AG09309 (cell line): Measurements from ENCODE around the gene BCOR.
A peak's percentile ranks its signal among the peaks of the same experiment; 100 is the strongest.

Source experiments
- DNase-seq: peaks from one replicate; pipeline ENCODE4 v3.0.0-alpha.2; 2010; ENCODE audit warnings: low read depth
- H3K4me3 ChIP-seq: 2 replicates; pipeline ENCODE4 v1.5.1; 2011; ENCODE audit warnings: mild to moderate bottlenecking, low read depth, low read length, moderate library complexity; ENCODE audit not compliant: control insufficient read depth
- TF ChIP-seq, protein P1 (sequence below): IDR thresholded peaks from 2 replicates; pipeline ENCODE4 v1.5.1; 2011; ENCODE audit warnings: mild to moderate bottlenecking, low read depth, low read length, inconsistent platforms; ENCODE audit not compliant: insufficient read depth, control insufficient read depth; ENCODE audit errors: missing control alignments

BCOR gene

GRCh38 chrX:40107291-40108161, 9.8 kb upstream of the BCOR start:
- H3K4me3 ChIP-seq = no peak overlapping the region; the same call in 1 of the 2 replicates
- no peak for DNase-seq
- TF ChIP-seq, protein P1, sequence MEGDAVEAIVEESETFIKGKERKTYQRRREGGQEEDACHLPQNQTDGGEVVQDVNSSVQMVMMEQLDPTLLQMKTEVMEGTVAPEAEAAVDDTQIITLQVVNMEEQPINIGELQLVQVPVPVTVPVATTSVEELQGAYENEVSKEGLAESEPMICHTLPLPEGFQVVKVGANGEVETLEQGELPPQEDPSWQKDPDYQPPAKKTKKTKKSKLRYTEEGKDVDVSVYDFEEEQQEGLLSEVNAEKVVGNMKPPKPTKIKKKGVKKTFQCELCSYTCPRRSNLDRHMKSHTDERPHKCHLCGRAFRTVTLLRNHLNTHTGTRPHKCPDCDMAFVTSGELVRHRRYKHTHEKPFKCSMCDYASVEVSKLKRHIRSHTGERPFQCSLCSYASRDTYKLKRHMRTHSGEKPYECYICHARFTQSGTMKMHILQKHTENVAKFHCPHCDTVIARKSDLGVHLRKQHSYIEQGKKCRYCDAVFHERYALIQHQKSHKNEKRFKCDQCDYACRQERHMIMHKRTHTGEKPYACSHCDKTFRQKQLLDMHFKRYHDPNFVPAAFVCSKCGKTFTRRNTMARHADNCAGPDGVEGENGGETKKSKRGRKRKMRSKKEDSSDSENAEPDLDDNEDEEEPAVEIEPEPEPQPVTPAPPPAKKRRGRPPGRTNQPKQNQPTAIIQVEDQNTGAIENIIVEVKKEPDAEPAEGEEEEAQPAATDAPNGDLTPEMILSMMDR = no peak

GRCh38 chrX:40106676-40107290, 9.0 kb upstream of the BCOR start:
- DNase-seq = no peak
- H3K4me3 ChIP-seq = peak overlapping the region; percentile 56
- TF ChIP-seq, protein P1 = no peak

GRCh38 chrX:40105835-40106675, 8.3 kb upstream of the BCOR start:
- TF ChIP-seq, protein P1 = no peak
- H3K4me3 ChIP-seq = peak overlapping the region; percentile 56
- DNase-seq = no peak

GRCh38 chrX:40104985-40105834, 7.5 kb upstream of the BCOR start:
- TF ChIP-seq, protein P1 = no peak
- no peak for DNase-seq
- peak overlapping the region; percentile 56 for H3K4me3 ChIP-seq

GRCh38 chrX:40104630-40104984, 6.8 kb upstream of the BCOR start:
- H3K4me3 ChIP-seq = peak overlapping the region; percentile 29
- TF ChIP-seq, protein P1 = no peak
- no peak for DNase-seq
